MM.1S (cell line): ENCODE results near the gene WDR5B.

Source experiments
- DNase-seq: peaks from one replicate; pipeline ENCODE4 v3.0.0-alpha.2; 2015
- H2AFZ ChIP-seq: fragments of 300-600 bp; sonication (generic); 2 replicates; pipeline ENCODE4 v1.6.0; 2016; ENCODE audit warnings: antibody characterized with exemption, low read length
- H3F3A ChIP-seq: fragments of 300-600 bp; sonication (generic); 2 replicates; pipeline ENCODE4 v1.6.1; 2016; ENCODE audit warnings: mild to moderate bottlenecking, antibody characterized with exemption, low read length, moderate library complexity, mixed read lengths; ENCODE audit not compliant: insufficient read depth
- H3K27ac ChIP-seq: fragments of 300-600 bp; sonication (generic); 2 replicates; pipeline ENCODE4 v1.5.1; 2016; ENCODE audit warnings: mild to moderate bottlenecking, low read length
- H3K27me3 ChIP-seq: fragments of 300-600 bp; sonication (generic); replicated peaks from 2 replicates; pipeline ENCODE4 v1.6.0; 2016; ENCODE audit warnings: low read length; ENCODE audit not compliant: insufficient read depth
- H3K36me3 ChIP-seq: fragments of 300-600 bp; sonication (generic); replicated peaks from 2 replicates; pipeline ENCODE4 v1.6.1; 2016; ENCODE audit warnings: mild to moderate bottlenecking, low read length, mixed read lengths; ENCODE audit not compliant: insufficient read depth
- H3K4me1 ChIP-seq: fragments of 300-600 bp; sonication (generic); 2 replicates; pipeline ENCODE4 v1.6.1; 2016; ENCODE audit warnings: low read length, mixed read lengths
- H3K4me2 ChIP-seq: fragments of 300-600 bp; sonication (generic); 2 replicates; pipeline ENCODE4 v1.6.0; 2016; ENCODE audit warnings: low read depth, low read length
- H3K4me3 ChIP-seq: fragments of 300-600 bp; sonication (generic); 2 replicates; pipeline ENCODE4 v1.5.1; 2016; ENCODE audit warnings: low read length, mixed read lengths
- H3K79me2 ChIP-seq: fragments of 300-600 bp; sonication (generic); 2 replicates; pipeline ENCODE4 v1.6.1; 2016; ENCODE audit warnings: mixed run types, low read length, mixed read lengths
- H3K9ac ChIP-seq: fragments of 300-600 bp; sonication (generic); 2 replicates; pipeline ENCODE4 v1.6.1; 2016; ENCODE audit warnings: low read length, mixed read lengths
- H3K9me2 ChIP-seq: fragments of 300-600 bp; sonication (generic); replicated peaks from 2 replicates; pipeline ENCODE4 v1.6.1; 2016; ENCODE audit warnings: mild to moderate bottlenecking, low read length, mixed read lengths; ENCODE audit not compliant: insufficient read depth
- H3K9me3 ChIP-seq: fragments of 300-600 bp; sonication (generic); replicated peaks from 2 replicates; pipeline ENCODE4 v1.6.1; 2016; ENCODE audit warnings: mild to moderate bottlenecking, low read length, mixed read lengths; ENCODE audit not compliant: insufficient read depth
- H4K20me1 ChIP-seq: fragments of 300-600 bp; sonication (generic); 2 replicates; pipeline ENCODE4 v1.6.1; 2016; ENCODE audit warnings: mild to moderate bottlenecking, low read length, moderate library complexity, mixed read lengths; ENCODE audit not compliant: insufficient read depth
- EZH2 ChIP-seq: fragments of 300-600 bp; sonication (generic); optimal IDR thresholded peaks from 2 replicates; pipeline ENCODE3; 2017; ENCODE audit warnings: low read depth, mild to moderate bottlenecking, antibody characterized with exemption, low read length, mixed read lengths
- EZH2phosphoT487 ChIP-seq: fragments of 300-600 bp; sonication (generic); IDR thresholded peaks from 2 replicates; pipeline ENCODE4 v1.6.1; 2018; ENCODE audit warnings: antibody characterized with exemption, low read length
- TF ChIP-seq, protein P1 (sequence below): fragments of 300-600 bp; sonication (generic); IDR thresholded peaks from 2 replicates; pipeline ENCODE4 v1.5.1; 2016; ENCODE audit warnings: antibody characterized with exemption, low read length, mixed read lengths

The WDR5B gene

DNA sequence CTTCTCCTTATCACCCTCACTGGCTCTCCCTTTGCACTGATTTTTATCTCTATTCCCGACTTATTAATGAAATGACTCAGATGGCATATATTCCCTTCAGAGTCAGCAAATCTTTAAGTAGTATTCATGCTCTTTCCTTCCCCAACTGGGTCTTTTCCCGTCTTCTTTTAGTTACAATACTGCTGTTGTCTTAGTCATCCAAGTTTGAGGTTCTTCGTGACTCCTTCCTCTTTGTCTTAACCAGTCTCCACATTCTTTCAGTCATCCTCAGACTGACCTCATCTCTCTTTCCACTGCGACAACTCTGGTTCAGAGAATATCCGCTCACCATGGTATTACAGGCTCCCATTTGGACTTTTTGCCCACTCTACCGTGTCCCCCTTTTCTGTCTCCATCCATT, 12.4 kb downstream of the WDR5B start:
- no peak overlapping the region for H3K27ac ChIP-seq
- H3K4me1 ChIP-seq: peaks cover 25% of the 10 kb centered on the region
- no peak overlapping the region for H2AFZ ChIP-seq
- H3K9ac ChIP-seq: no peak overlapping the region
- no peaks in the 10 kb centered on the region for H3K9me2 ChIP-seq
- TF ChIP-seq, protein P1, sequence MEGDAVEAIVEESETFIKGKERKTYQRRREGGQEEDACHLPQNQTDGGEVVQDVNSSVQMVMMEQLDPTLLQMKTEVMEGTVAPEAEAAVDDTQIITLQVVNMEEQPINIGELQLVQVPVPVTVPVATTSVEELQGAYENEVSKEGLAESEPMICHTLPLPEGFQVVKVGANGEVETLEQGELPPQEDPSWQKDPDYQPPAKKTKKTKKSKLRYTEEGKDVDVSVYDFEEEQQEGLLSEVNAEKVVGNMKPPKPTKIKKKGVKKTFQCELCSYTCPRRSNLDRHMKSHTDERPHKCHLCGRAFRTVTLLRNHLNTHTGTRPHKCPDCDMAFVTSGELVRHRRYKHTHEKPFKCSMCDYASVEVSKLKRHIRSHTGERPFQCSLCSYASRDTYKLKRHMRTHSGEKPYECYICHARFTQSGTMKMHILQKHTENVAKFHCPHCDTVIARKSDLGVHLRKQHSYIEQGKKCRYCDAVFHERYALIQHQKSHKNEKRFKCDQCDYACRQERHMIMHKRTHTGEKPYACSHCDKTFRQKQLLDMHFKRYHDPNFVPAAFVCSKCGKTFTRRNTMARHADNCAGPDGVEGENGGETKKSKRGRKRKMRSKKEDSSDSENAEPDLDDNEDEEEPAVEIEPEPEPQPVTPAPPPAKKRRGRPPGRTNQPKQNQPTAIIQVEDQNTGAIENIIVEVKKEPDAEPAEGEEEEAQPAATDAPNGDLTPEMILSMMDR: no peak
- TF ChIP-seq EZH2 (no peak), EZH2phosphoT487 (no peak)
- H3K4me3 ChIP-seq: no peak overlapping the region
- H4K20me1 ChIP-seq: no peaks in the 10 kb centered on the region
- no peaks in the 10 kb centered on the region for H3K79me2 ChIP-seq
- no peaks in the 10 kb centered on the region for H3K9me3 ChIP-seq
- H3K27me3 ChIP-seq: no peaks in the 10 kb centered on the region
- DNase-seq: no peak
- 0 out of 2 replicates have a peak, but pooled peaks cover 5% of the 10 kb centered on the region for H3F3A ChIP-seq
- 0 out of 2 replicates have a peak, but pooled peaks cover 3% of the 10 kb centered on the region for H3K36me3 ChIP-seq
- H3K4me2 ChIP-seq: no peak overlapping the region

DNA sequence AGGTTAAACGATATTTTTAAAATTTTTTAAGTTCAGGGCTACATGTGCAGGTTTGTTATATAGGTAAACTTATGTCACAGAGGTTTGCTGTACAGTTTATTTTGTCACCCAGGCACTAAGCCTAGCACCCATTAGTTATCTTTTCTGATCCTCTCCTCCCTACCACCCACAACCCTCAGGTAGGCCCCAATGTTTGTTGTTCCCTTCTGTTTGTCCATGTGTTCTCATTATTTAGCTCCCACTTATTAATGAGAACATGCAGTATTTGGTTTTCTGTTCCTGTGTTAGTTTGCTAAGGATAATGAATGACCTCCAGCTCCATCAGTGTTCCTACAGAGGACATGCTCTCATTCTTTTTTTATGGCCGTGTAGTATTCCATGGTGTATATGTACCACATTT, 16.9 kb downstream of the WDR5B start:
- Histone ChIP-seq H3K4me3 (no peak overlapping the region), H3K9ac (no peak overlapping the region), H3F3A (no peaks in the 10 kb centered on the region), H3K27ac (no peak overlapping the region), H3K4me2 (no peak overlapping the region), H3K9me3 (no peaks in the 10 kb centered on the region), H4K20me1 (no peaks in the 10 kb centered on the region), H3K4me1 (no peaks in the 10 kb centered on the region), H2AFZ (no peak overlapping the region), H3K27me3 (no peaks in the 10 kb centered on the region), H3K36me3 (no peaks in the 10 kb centered on the region), H3K79me2 (no peaks in the 10 kb centered on the region), H3K9me2 (no peaks in the 10 kb centered on the region)
- no peak for DNase-seq
- no peak for TF ChIP-seq EZH2phosphoT487

DNA sequence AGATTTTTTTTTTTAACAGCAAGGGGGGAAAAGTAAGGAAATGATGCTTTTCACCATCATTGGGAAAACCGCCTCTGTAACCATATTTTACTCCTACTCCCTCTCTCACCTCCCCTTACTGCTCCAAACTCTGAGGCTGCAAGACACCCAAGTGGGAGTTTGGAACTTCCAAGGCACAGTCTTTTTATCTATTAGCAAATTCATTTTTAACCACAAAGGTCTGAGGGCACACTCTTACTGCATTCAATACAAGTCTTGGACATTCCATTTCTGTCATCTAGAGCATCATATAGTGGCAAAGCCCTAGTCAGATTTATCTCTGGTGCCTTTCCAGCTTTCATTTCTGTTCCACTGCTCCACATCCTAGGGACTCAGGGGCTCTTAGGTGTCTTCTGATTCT, 18.7 kb downstream of the WDR5B start:
- Histone ChIP-seq H3K27me3 (no peaks in the 10 kb centered on the region), H3K9ac (no peak overlapping the region), H3K9me3 (no peaks in the 10 kb centered on the region), H3F3A (no peaks in the 10 kb centered on the region), H3K4me2 (no peak overlapping the region), H3K79me2 (no peaks in the 10 kb centered on the region), H3K4me3 (no peak overlapping the region), H3K4me1 (no peaks in the 10 kb centered on the region), H2AFZ (no peak overlapping the region), H3K27ac (no peak overlapping the region), H3K9me2 (no peaks in the 10 kb centered on the region), H3K36me3 (no peaks in the 10 kb centered on the region), H4K20me1 (no peaks in the 10 kb centered on the region)
- TF ChIP-seq EZH2: no peak
- no peak for DNase-seq

DNA sequence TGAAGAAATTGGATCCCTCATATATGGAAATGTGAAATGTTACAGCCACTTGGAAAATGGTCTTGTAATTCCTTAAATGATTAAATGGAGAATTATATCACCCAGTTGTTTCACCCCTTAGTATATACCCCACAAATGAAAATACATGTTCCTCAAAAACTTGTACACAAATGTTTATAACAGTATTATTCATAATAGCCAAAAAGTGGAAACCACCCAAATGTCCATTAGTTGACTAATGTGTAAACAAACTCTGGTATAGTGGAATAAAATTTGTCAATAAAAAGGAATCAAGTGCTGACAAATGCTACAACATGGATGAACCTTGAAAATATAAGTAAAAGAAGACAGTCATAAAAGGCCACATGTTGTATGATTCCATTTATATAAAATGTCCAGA, 19.4 kb downstream of the WDR5B start:
- Histone ChIP-seq H3K36me3 (no peaks in the 10 kb centered on the region), H3K79me2 (no peaks in the 10 kb centered on the region)
- TF ChIP-seq EZH2 (no peak), EZH2phosphoT487 (no peak)
- TF ChIP-seq, protein P1: no peak

More for the DNA sequence above, 19.4 kb downstream of the WDR5B start:
- H3K4me1 ChIP-seq: no peaks in the 10 kb centered on the region
- H3K27ac ChIP-seq: no peak overlapping the region
- no peak overlapping the region for H3K9ac ChIP-seq
- no peaks in the 10 kb centered on the region for H4K20me1 ChIP-seq
- H3K4me3 ChIP-seq: no peak overlapping the region
- H2AFZ ChIP-seq: no peak overlapping the region
- no peak for DNase-seq
- H3F3A ChIP-seq: no peaks in the 10 kb centered on the region
- no peaks in the 10 kb centered on the region for H3K27me3 ChIP-seq
- H3K4me2 ChIP-seq: no peak overlapping the region
- H3K9me3 ChIP-seq: no peaks in the 10 kb centered on the region
- H3K9me2 ChIP-seq: no peaks in the 10 kb centered on the region
